ENCODE data around the gene HOXD10. TPM values are rescaled to one million over a fixed set of nuclear protein-coding genes. Genes with fewer than 3 reads are reported as not detected.

The HOXD10 gene
- total RNA-seq (not detected), polyA plus RNA-seq (not detected), total RNA-seq (0 to 0.08 (median 0) reads per million in 6 experiments)

DNA sequence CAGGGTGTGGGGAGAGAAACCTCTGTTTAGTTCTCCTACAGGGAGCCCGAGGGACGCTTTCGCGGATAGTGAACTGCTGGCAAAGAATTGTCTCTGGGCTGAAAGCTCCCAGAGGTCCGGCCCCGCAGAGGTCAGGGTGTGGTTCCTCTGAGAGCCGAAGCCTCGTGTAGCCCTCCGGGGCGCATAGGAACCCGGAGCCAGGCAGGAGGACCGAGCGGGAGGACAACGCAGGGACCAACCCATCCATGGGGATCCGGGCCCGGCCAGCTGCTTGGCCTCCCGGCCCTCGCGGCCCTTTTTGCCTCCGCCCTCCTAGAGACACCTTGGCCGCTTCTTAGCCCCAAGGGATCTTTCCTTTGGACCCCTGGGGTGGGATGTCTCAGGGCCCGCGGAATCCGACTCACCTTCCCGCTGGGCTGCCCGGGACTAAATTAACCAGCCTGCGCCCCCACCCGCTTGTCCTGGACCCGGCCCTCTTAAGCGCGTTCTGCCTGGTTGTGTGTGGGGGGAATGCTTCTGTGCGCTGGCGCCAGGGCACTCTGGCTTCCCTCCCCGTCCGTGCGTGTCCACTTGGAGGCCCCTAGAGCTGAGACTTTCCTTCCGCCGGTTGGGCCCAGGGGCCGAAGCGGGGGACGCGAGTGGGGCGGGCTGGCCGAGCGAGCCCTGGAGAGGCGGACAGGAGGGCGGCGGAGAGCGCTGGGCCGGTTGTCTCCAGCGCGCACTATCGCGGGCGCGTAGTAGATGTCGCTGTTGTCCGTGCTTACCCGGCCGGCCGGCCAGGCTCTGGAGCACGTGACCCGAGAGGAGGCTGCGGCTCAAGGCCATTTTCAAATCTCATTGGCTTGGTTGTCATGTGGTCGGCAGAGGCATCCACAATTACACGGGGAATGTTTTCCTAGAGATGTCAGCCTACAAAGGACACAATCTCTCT lies at the start of gene HOXD10:
TSS of gene HOXD10 (plus strand) at position 896 of the 931 bp plus-strand sequence. CDS start 56 bp downstream, outside the sequence.
- H3K4me1 Mint-ChIP-seq = peaks cover 0 to 9% (median 7%) of the 10 kb centered on the region in 4 donors
- H3K4me3 Mint-ChIP-seq = peak within 1 kb of the TSS in 1 of 10 donors; percentile 25
- POLR2A ChIA-PET = no interaction called here
- ATAC-seq (no peak), DNase-seq (no peak)
- peaks cover 0 to 67% (median 21%) of the 10 kb centered on the region in 9 donors for H3K9me3 Mint-ChIP-seq
- H3K27me3 Mint-ChIP-seq = peaks cover 59 to 98% (median 85%) of the 10 kb centered on the region in 5 donors
- peak within 1 kb of the TSS in 1 of 10 donors; percentile 82 for H3K27ac Mint-ChIP-seq
- peaks cover 7 to 30% (median 8%) of the 10 kb centered on the region in 3 donors for H3K36me3 Mint-ChIP-seq

DNA sequence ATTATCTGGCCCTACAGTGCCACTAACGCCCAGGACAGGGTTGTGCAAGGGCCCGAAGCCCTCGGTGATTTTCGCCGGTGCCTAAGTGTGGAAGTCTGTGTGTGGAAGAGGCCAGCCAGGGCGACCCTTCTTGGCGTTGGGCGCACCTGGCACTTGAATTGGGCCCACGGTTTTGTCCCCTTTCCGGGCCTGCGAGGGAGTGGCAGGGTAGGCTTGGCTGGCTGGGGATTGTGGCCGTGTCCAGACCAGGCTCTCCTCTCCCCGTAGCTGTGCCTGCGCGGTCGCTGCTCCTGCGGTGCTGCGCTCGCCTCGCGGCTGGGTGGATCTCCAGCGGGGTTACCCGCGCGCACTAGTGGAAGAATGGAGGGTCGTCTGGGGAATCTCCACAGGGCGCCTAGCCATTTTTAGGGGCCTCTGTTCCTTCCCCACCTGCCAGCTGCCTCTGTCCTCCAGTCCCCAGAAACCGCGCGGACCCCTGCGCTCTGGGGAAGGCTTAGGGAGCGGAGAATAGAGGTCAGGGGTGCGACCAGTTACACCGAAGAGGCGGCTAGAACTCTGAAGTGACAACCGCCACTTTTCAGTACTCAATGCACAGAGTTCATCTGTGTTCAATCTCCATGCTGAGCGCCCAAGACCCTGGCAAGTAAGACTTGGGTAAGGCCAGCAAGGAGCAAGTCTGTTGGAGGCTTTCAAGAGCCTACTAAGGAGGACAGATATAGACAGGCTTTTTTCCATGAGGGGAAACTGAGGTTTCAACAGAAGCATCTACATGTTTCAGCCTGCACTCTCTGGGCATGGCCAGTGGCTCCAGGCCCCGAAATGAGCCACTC lies 48.8 kb upstream of the HOXD10 start:
- Mint-ChIP-seq H3K27me3 (peaks cover 59 to 95% (median 76%) of the 10 kb centered on the region in 5 donors), H3K9me3 (peaks cover 0 to 6% (median 0%) of the 10 kb centered on the region in 9 donors), H3K36me3 (peaks cover 0 to 6% (median 3%) of the 10 kb centered on the region in 3 donors), H3K4me1 (peaks cover 2 to 14% (median 9%) of the 10 kb centered on the region in 4 donors), H3K27ac (no peak overlapping the region), H3K4me3 (peak overlapping the region in 6 of 10 donors; percentile 4 to 52 (median 37))
- POLR2A ChIA-PET = no interaction called here
- DNase-seq (no peak), ATAC-seq (no peak)

DNA sequence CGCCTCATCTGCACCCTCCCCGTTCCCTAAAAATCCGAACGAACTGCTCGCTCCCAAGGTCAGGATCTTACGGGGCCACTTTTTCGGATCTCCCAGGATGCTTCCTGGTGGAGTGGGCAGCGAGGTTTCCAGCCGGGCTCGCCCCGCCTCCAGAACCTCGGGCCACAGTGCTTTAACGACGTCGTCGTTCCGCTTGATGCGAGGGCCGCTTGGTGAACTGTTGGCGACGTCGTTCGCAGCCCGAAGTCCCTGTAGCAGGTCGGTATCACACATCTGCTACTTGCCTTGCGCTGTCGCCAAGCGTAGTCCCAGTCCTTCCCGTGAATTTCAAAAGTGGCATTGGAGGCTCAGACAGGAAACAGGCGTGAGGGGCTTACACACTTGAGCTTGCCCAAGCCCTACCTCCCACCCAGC lies 48.2 kb upstream of the HOXD10 start:
- no peak overlapping the region for H3K27ac Mint-ChIP-seq
- DNase-seq (no peak), ATAC-seq (no peak)
- H3K9me3 Mint-ChIP-seq = peaks cover 0 to 10% (median under 1%) of the 10 kb centered on the region in 9 donors
- H3K4me3 Mint-ChIP-seq = no peak overlapping the region
- POLR2A ChIA-PET = no interaction called here
- H3K4me1 Mint-ChIP-seq = peaks cover 3 to 14% (median 9%) of the 10 kb centered on the region in 4 donors
- H3K27me3 Mint-ChIP-seq = peaks cover 66 to 95% (median 78%) of the 10 kb centered on the region in 5 donors
- H3K36me3 Mint-ChIP-seq = peaks cover 0 to 12% (median 3%) of the 10 kb centered on the region in 3 donors

DNA sequence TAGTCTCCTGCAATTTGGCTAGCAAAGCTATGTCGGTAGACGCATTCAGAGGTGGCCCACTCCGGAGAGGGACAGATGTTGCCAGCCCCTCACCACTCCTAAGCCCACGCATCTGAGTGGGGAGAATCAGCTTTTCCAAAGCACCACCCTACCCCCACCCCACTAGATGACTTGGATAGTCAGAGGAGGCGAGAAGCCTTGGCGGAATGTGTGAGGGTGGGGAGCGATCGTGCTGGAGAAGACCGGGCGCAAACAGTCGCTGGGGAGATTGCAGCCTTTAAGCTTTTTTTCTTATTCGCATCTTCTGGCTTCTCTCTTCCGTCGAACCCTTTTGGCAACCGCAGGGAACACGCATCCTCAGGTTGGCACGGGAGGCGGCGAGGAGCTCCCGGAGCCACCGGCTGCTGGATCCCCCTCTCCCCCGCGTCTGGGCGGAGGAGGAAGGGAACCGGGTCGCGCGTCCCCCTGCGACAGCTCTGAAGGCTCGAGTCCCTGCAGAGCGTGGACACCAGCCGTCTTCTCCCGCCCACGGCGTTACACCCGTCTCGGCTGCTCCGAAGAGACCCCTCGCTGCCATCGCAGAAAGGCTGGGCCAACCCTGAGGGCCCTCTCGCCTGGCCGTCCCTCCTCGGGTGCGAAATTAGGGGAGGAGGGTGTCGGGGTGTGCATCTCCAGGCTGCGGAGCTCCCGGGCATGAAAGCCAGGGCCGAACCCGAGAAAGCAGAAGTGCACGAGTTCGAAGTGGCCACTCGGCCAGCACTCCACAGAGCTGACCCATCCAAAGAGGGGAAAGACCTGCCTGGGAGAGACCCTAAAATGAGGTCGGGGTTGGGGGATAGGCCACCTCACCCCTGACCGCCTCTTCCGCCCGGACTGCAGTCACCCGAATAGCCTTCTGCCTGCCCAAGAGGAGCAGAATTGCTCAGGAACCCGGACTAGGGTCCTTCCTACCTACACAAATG lies 45.0 kb upstream of the HOXD10 start:
- H3K9me3 Mint-ChIP-seq = peaks cover 0 to 34% (median 14%) of the 10 kb centered on the region in 9 donors

DNA sequence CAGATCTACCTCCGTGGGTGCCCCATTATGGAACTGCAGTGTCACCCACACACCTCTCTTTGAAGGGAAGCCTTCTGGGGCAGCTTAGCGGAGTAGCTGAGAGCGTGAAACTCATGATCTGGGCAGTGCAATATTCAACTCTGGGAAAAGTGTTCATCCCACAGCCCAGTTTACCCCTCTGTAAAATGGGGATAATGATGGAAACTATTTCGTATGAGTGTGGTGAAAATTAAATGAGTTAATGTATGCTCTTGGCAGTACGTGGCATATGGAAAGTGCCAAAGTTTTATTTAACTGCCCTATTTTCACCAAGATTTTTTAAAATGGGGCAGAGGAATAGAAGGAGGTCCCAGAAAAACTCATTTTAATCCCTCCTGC lies 44.3 kb upstream of the HOXD10 start:
- DNase-seq (no peak), ATAC-seq (no peak)
- Mint-ChIP-seq H3K36me3 (peaks cover 6 to 34% (median 8%) of the 10 kb centered on the region in 3 donors), H3K4me3 (no peak overlapping the region), H3K4me1 (peaks cover 3 to 12% (median 7%) of the 10 kb centered on the region in 4 donors), H3K27ac (no peak overlapping the region), H3K27me3 (peaks cover 71 to 100% (median 85%) of the 10 kb centered on the region in 5 donors), H3K9me3 (peaks cover 0 to 39% (median 18%) of the 10 kb centered on the region in 9 donors)
- POLR2A ChIA-PET = no interaction called here

More for the DNA sequence above, 45.0 kb upstream of the HOXD10 start:
- Mint-ChIP-seq H3K4me1 (peaks cover 3 to 12% (median 9%) of the 10 kb centered on the region in 4 donors), H3K36me3 (peaks cover 6 to 33% (median 8%) of the 10 kb centered on the region in 3 donors), H3K27ac (peak overlapping the region in 1 of 10 donors; percentile 26), H3K27me3 (peaks cover 66 to 95% (median 80%) of the 10 kb centered on the region in 5 donors), H3K4me3 (no peak overlapping the region)
- ATAC-seq (no peak), DNase-seq (no peak)
- POLR2A ChIA-PET = no interaction called here

DNA sequence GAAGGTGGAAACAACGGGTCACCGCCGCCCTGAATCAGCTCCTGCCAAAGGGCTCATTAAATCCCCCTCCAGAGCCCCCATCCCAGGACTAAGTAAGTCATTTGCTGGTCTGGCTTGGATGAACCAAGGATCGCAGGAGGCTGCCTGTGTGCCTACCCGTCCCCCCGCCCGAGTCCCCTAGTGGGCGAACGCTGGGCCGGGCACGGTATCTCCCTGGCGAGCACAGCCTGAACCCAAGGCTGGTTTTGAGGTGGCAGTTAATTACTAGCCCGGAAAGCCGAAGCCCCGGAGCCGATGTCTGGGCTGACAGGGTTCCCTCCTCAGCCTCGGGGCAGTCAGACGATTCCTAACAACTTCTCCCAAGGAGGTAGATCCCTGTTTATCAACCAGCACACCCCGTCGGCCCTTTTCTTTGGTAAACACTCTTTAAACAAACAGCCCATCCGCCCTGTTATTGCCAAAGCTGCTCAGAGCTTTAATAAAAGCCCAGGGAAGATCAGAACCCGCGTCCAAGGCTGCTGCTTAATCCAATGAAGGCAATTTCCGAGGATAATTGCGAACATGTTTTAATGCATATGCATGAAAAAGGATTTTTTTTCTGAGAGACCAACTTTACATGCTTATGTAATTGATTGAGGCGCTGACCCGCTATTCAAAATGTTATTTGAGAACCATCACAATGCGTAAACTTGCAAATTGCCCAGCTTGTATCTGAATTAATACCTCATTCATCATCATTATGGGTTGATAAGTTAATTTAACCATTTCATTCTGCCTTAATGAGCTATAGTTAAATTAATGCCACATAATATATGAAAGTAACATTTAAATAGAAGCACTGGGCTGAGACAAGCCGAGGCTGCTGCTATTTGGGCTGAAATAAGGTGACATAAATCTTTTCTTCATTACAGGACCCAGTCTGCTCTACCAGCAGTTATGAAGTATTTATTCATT lies 43.4 kb upstream of the HOXD10 start:
- peaks cover 2 to 12% (median 4%) of the 10 kb centered on the region in 4 donors for H3K4me1 Mint-ChIP-seq
- peak overlapping the region in 1 of 10 donors; percentile 73 for H3K27ac Mint-ChIP-seq
- H3K9me3 Mint-ChIP-seq = peaks cover under 1 to 42% (median 19%) of the 10 kb centered on the region in 9 donors
- peaks cover 71 to 95% (median 83%) of the 10 kb centered on the region in 5 donors for H3K27me3 Mint-ChIP-seq
- H3K36me3 Mint-ChIP-seq = peaks cover 8 to 36% (median 8%) of the 10 kb centered on the region in 3 donors
- DNase-seq (no peak), ATAC-seq (no peak)
- POLR2A ChIA-PET = no interaction called here
- H3K4me3 Mint-ChIP-seq = peak overlapping the region in 1 of 10 donors; percentile 14

DNA sequence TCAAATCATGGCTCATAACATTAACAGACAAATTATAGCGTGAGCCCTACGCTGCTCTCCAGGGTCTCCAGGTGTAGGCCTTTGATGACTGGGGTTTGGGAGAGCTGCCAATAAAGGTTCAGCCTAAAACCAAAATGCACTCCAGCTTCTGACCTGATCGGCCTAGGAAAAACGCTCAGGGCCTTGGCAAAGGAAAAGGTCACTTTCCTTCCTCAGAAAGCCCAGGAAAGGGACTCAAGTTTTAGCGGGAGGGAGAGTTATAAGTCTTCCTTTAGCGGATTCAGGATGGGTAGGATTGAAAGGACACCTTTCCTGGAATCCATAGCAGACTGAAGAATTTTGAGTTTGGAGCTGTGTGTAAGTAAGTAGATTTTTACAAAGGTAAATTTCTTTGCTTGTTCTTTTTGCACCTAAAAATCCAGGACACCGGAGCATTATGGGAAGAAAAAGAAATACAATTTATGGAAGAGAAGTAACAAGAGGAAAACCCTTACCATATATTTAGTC lies 41.6 kb upstream of the HOXD10 start:
- POLR2A ChIA-PET = interaction anchor here (0.6 kb wide), 1 partner anchor 30 kb away, joined by 3 read pairs; no protein-coding TSS in a partner anchor
- no peak overlapping the region for H3K4me3 Mint-ChIP-seq
- H3K36me3 Mint-ChIP-seq = peaks cover 13 to 50% (median 17%) of the 10 kb centered on the region in 3 donors
- ATAC-seq = no peak
- no peak overlapping the region for H3K27ac Mint-ChIP-seq
- no peak for DNase-seq
- peaks cover 7 to 56% (median 31%) of the 10 kb centered on the region in 9 donors for H3K9me3 Mint-ChIP-seq
- H3K27me3 Mint-ChIP-seq = peaks cover 70 to 95% (median 82%) of the 10 kb centered on the region in 5 donors
- H3K4me1 Mint-ChIP-seq = peaks cover 8 to 20% (median 10%) of the 10 kb centered on the region in 4 donors

DNA sequence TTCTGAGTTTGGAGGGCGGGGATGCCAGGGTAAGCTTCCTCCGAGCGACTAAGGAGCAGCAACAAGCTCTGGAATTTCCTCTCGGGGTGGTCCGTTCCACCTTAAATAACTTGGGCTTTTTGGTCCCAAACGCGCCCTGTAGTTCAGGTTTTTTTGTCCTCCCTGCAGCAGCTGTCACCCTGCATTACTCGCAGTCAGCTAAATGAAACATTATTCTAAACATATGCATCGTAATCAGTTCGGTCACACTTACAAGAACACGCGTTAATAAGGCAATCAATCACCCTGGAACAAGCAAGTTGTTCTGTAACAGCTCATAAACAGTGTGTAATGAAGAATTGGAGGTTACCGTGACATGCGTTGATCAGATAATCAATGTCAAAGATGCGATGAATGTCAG lies 41.1 kb upstream of the HOXD10 start:
- DNase-seq = no peak
- Mint-ChIP-seq H3K27me3 (peaks cover 65 to 90% (median 77%) of the 10 kb centered on the region in 5 donors), H3K4me1 (peaks cover 8 to 20% (median 10%) of the 10 kb centered on the region in 4 donors), H3K4me3 (no peak overlapping the region), H3K36me3 (peaks cover 13 to 50% (median 16%) of the 10 kb centered on the region in 3 donors), H3K27ac (peak overlapping the region in 2 of 10 donors; percentile 9 to 57), H3K9me3 (peaks cover 7 to 54% (median 31%) of the 10 kb centered on the region in 9 donors)
- no peak for ATAC-seq
- POLR2A ChIA-PET = interaction anchor here (0.6 kb wide), 1 partner anchor 29 kb away, joined by 3 read pairs; no protein-coding TSS in a partner anchor

DNA sequence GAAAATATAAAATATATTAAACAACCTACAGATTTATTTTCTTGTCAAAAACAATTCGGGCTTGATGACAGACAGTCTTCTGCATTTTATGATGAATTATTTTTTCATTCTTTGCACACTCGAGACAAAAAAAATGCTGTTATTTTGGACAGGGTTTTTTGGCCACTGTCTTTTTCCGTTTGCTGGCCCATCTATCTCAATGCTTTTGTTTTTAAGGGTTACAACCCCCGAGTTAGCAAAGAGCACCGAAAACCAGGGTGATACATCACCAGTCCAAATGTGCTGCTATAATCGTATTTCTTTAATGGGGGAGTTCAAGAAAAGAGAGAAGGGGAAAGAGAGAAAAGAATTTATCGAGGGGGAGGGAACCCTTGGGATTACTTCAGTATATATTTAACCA lies 40.5 kb upstream of the HOXD10 start:
- no peak for ATAC-seq
- POLR2A ChIA-PET = no interaction called here
- H3K4me1 Mint-ChIP-seq = peaks cover 9 to 20% (median 11%) of the 10 kb centered on the region in 4 donors
- DNase-seq = no peak
- H3K27ac Mint-ChIP-seq = peak overlapping the region in 1 of 10 donors; percentile 2
- H3K27me3 Mint-ChIP-seq = peaks cover 62 to 87% (median 74%) of the 10 kb centered on the region in 5 donors
- no peak overlapping the region for H3K4me3 Mint-ChIP-seq
- peaks cover 7 to 58% (median 31%) of the 10 kb centered on the region in 9 donors for H3K9me3 Mint-ChIP-seq
- peaks cover 14 to 47% (median 15%) of the 10 kb centered on the region in 3 donors for H3K36me3 Mint-ChIP-seq

DNA sequence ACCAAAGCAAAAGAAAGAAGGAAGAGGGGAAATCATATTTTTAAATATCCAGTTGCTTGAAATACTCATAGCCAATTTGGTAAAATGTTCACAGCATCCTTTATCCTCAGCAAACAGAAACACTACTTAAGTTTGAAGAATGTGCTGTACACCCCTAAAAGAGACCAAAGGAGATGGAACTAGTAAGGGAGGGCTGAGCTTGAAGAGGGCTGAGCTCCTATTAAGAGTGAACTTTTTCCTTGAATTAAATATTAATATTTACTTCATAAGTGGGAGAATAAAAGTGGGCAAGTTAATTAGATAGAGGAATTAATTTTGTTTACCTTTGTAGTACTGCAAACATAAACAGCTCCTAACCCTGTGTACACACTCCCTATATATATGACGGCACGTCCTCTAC lies 39.8 kb upstream of the HOXD10 start:
- peak overlapping the region in 2 of 10 donors; percentile 2 to 66 for H3K27ac Mint-ChIP-seq
- H3K4me1 Mint-ChIP-seq = peaks cover 9 to 19% (median 13%) of the 10 kb centered on the region in 4 donors
- peaks cover 7 to 65% (median 31%) of the 10 kb centered on the region in 9 donors for H3K9me3 Mint-ChIP-seq
- DNase-seq (no peak), ATAC-seq (no peak)
- peak overlapping the region in 2 of 10 donors; percentile 3 to 9 for H3K4me3 Mint-ChIP-seq
- POLR2A ChIA-PET = no interaction called here
- H3K27me3 Mint-ChIP-seq = peaks cover 59 to 87% (median 76%) of the 10 kb centered on the region in 5 donors
- H3K36me3 Mint-ChIP-seq = peaks cover 18 to 44% (median 18%) of the 10 kb centered on the region in 3 donors
